ENCODE data around the gene RAPGEF1.
"Not testable (repeated sequence)": the region's sequence is repeated elsewhere in the genome, so short reads cannot be mapped to it uniquely, and the experiment has no call there.

Gene RAPGEF1, protein sequence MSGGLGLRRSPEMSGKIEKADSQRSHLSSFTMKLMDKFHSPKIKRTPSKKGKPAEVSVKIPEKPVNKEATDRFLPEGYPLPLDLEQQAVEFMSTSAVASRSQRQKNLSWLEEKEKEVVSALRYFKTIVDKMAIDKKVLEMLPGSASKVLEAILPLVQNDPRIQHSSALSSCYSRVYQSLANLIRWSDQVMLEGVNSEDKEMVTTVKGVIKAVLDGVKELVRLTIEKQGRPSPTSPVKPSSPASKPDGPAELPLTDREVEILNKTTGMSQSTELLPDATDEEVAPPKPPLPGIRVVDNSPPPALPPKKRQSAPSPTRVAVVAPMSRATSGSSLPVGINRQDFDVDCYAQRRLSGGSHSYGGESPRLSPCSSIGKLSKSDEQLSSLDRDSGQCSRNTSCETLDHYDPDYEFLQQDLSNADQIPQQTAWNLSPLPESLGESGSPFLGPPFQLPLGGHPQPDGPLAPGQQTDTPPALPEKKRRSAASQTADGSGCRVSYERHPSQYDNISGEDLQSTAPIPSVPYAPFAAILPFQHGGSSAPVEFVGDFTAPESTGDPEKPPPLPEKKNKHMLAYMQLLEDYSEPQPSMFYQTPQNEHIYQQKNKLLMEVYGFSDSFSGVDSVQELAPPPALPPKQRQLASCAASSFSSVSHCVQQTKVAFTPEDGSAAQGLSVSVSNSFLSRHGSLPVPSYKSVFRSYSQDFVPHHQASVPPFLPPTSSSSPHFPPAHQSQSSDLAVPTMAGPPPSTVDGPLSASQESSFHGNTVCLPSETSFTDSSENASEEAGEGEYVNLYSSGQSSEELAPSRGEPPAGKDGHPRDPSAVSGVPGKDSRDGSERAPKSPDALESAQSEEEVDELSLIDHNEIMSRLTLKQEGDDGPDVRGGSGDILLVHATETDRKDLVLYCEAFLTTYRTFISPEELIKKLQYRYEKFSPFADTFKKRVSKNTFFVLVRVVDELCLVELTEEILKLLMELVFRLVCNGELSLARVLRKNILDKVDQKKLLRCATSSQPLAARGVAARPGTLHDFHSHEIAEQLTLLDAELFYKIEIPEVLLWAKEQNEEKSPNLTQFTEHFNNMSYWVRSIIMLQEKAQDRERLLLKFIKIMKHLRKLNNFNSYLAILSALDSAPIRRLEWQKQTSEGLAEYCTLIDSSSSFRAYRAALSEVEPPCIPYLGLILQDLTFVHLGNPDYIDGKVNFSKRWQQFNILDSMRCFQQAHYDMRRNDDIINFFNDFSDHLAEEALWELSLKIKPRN (N-terminal part only)

DNA sequence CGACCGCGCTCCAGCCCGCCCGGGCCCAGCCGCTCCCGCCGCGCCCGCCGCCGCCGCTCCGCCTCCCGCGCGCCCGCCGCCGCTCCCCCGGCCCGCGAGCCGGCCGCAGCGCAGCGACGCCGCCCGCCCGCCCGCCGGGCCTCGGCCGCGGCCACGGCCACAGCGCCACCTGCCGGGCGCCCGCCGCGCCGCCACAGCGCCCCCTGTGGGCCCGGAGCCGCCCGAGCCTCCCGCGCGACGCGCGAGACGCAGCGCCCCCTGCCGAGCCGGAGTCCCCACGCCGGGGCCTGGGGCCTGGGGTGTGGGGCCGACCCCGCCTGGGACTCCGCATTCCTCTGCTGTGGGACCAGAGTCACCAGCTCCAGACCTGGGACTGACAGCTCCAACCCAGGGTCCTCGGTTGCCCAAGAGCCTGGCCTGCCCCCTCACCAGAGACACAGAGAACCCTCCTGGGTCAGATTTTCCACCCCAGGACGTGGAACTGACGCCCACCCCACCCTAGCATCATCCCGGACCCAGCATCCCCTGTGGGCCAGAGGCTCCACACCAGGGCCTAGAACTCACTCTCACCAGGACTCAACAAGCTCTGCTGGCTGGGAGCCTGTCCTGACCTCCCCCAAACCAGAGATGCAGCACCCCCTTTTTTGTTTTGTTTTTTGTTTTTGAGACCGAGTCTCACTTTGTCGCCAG lies at the start of gene RAPGEF1:
RAPGEF1 (minus strand) TSS at position 118 of the 690 bp plus-strand sequence. CDS start 246 bp downstream, outside the sequence.
- peak; percentile 68 to 85 for DNase-seq (ENCODE audit: low read depth in 1 of 2, low spot score in 1 of 2)

DNA sequence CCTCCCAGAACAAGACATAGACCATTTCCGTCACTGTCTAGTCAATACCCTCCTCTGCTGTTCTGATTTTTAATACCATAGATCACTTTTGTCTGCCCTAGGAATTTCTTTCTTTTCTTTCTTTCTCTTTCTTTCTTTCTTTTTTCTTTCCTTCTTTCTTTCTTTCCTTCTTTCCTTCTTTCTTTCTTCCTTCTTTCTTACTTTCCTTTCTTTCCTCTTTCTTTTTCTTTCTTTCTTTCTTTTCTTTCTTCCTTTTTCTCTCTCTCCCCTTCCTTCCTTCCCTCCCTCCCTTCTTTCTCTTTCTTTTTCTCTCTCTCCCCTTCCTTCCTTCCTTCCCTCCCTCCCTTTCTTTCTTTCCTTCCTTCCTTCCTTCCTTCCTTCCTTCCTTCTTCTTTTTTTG lies 49.0 kb upstream of the RAPGEF1 start:
- no peak for DNase-seq (ENCODE audit: low read depth in 1 of 2, low spot score in 1 of 2)

- DNase-seq (ENCODE audit: low read depth in 1 of 2, low spot score in 1 of 2) = no peak
Observed at GRCh38 chr9:131787838-131788237, 48.0 kb upstream of the RAPGEF1 start.

DNA sequence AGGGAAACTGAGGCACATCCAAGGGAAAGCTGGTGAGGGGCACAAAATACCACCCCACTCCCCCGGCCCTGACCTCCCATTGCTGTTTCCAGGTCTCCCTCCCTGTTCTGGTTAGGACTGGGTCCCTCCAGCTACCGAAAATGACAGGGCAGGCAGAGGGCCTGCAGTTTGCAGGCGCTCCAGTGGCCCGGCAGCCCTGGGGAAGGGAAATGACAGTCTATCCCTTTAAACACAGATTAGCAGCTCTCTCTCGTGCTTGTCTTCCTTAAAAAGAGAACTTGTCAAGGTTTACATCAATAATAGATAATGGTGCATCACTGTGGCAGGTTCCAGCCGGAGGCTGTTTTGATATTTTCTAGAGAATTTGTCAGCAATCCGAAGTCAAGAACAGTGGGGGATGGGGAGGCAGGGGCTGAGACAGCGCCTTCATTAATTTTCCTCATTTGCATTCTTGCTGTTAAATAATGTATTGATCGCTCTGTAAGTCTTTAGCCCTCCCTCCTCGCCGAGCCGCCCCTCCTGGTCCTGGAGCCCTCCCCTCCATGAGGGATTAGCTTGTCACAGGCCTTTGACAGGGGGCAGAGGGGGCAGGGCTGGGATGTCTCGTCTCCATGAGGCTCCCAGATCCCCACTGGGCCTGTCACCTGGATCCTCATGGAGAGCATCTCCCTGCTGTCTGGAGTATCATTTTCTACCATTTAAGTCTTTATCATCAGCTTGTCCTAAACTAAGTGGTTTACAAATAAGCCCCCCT lies 45.0 kb upstream of the RAPGEF1 start:
- no peak for DNase-seq (ENCODE audit: low read depth in 1 of 2, low spot score in 1 of 2)

GRCh38 chr9:131781069-131781468 lies 41.2 kb upstream of the RAPGEF1 start:
- no peak for DNase-seq (ENCODE audit: low read depth in 1 of 2, low spot score in 1 of 2)

- DNase-seq (ENCODE audit: low read depth in 1 of 2, low spot score in 1 of 2) = no peak
Observed at GRCh38 chr9:131776473-131776872, 36.6 kb upstream of the RAPGEF1 start.

- no peak for DNase-seq (ENCODE audit: low read depth in 1 of 2, low spot score in 1 of 2)
Observed at GRCh38 chr9:131776036-131776435, 36.2 kb upstream of the RAPGEF1 start.

DNA sequence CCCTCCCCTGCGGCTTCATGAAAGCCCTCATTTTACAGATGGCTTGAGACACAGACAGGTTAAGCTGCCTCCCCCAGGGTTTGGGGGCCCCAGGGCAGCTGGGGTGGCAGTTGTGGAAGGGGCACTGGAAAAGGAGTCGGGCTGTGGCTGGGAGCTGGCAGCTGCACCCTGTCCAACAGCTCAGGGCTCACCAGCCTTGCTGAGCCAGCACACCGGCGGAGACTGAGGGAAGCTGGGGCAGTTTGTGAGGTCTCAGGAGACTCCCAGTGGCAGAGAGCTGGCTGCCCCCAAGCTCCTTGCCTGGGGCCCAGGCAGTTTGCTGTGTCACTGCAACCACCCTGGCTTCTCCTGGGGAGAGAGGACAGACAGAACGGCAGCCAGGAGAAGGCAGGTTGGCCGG lies 34.8 kb upstream of the RAPGEF1 start:
- no peak for DNase-seq (ENCODE audit: low read depth in 1 of 2, low spot score in 1 of 2)

GRCh38 chr9:131773911-131774379 lies 34.1 kb upstream of the RAPGEF1 start:
- DNase-seq (ENCODE audit: low read depth in 1 of 2, low spot score in 1 of 2) = no peak

DNA sequence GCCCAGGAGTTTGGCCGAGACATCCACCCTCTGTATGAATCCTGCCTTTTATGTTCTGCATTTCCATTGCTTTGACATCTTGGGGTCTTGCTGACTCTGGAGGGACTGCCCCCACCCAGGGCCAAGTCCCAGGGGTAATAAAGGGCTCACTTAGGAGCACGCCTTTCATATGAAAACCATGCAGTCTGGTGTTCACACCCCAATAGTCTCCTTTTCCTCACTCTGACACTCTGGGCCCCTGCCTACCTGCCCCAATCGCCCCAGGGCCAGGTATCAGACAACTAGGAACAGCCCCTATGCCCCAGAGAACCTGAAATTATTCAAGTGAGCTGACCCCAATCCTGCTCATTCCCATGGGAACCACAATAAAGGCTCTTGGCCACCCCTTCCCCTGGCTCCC lies 33.1 kb upstream of the RAPGEF1 start:
- no peak for DNase-seq (ENCODE audit: low read depth in 1 of 2, low spot score in 1 of 2)

DNA sequence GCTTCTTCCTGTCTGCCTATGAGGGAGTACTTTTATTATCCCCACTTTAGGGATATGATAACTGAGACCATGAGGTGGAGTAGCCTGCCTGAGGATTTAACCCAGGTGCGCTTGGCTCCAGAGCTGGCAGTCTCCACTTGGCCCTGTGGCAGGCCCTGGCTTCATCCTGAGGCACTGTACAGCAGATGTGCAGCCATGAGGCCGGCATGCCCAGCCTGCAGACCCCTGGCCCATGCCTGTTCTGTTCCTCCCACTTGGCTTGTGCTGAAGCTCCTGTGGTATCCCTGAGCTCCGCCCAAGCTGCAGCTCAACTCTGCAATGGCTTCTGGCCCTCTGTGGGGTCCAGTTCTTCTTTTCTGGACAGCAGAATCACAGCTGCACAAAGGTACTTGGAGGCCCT lies 31.8 kb upstream of the RAPGEF1 start:
- DNase-seq (ENCODE audit: low read depth in 1 of 2, low spot score in 1 of 2) = no peak

DNA sequence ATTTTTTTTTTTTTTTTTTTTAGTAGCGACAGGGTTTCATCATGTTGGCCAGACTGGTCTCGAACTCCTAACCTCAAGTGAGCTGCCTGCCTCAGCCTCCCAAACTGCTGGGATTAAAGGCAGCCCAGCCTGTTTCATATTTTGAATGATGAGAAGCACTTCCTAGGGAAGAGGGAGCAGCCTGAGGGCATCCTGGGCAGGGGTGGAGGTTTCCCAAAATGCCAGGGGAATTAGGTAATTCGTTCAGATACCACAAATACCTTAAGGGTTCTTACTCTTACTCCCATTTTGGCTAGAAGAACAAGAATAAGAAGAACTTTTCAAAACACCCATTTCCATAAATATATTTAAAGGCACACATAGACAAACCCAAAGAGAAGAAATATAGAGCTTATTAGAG lies 29.5 kb upstream of the RAPGEF1 start:
- DNase-seq (ENCODE audit: low read depth in 1 of 2, low spot score in 1 of 2) = no peak

GRCh38 chr9:131764568-131764967 lies 24.7 kb upstream of the RAPGEF1 start:
- no peak for DNase-seq (ENCODE audit: low read depth in 1 of 2, low spot score in 1 of 2)

- peak; percentile 57 to 69 for DNase-seq (ENCODE audit: low read depth in 1 of 2, low spot score in 1 of 2)
Observed at GRCh38 chr9:131762356-131762932, 22.6 kb upstream of the RAPGEF1 start.

GRCh38 chr9:131759017-131759647 lies 19.3 kb upstream of the RAPGEF1 start:
- DNase-seq (ENCODE audit: low read depth in 1 of 2, low spot score in 1 of 2) = no peak

GRCh38 chr9:131757549-131757948 lies 17.7 kb upstream of the RAPGEF1 start:
- DNase-seq (ENCODE audit: low read depth in 1 of 2, low spot score in 1 of 2) = no peak

- peak; percentile 71 to 81 for DNase-seq (ENCODE audit: low read depth in 1 of 2, low spot score in 1 of 2)
Observed at GRCh38 chr9:131755541-131756198, 15.8 kb upstream of the RAPGEF1 start.

- no peak for DNase-seq (ENCODE audit: low read depth in 1 of 2, low spot score in 1 of 2)
Observed at GRCh38 chr9:131754846-131755245, 15.0 kb upstream of the RAPGEF1 start.

DNA sequence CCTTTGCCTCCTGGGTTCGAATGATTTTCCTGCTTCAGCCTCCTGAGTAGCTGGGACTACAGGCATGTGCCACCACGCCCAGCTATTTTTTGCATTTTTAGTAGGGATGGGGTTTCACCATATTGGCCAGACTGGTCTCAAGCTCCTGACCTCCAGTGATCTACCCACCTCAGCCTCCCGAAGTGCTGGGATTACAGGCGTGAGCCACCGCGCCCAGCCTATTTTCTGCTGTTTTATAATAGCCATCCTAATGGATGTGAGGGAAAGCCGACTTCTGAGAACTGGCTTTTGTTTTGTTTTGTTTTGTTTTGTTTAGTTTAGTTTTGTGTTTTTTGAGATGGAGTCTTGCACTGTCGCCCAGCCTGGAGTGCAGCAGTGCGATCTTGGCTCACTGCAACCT lies 13.9 kb upstream of the RAPGEF1 start:
- DNase-seq (ENCODE audit: low read depth in 1 of 2, low spot score in 1 of 2) = not testable (repeated sequence)

All from activated CD4-positive, alpha-beta T cell treated with anti-CD3 and anti-CD28 coated beads, Interleukin-2, amount 50 U/mL, for 24 hours (primary cell).